Measurements from ENCODE around the gene KDSR. TPM values are rescaled to one million over a fixed set of nuclear protein-coding genes. Genes with fewer than 3 reads are reported as not detected.

Gene KDSR
- total RNA-seq, 1 donor from 2014 or later: 26.5 TPM

- no peak for DNase-seq
Measured at GRCh38 chr18:63282793-63283192, 84.2 kb downstream of the KDSR start.

Other genes with a start within 250 kb of the KDSR start
- gene BCL2, start 47.4 kb downstream of the KDSR start, total RNA-seq: 0.88 and 1.4 TPM in 2 replicates
- 55.3 and 59.1 TPM in 2 replicates for gene VPS4B, start 55.3 kb upstream of the KDSR start, total RNA-seq
- gene SERPINB5, start 109.8 kb upstream of the KDSR start, total RNA-seq: 0.05 and 0.51 TPM in 2 replicates
- not detected in 2 replicates for gene SERPINB12, start 175.2 kb upstream of the KDSR start, total RNA-seq
- gene SERPINB13, start 220.1 kb upstream of the KDSR start, total RNA-seq: not detected in 2 replicates

All from dermis blood vessel endothelial cell (primary cell).